Vagina (tissue), 2 donors: ENCODE measurements around the gene C1QL3.

ENCODE experiments used
- CTCF ChIP-seq, 3 experiments: fragments of 450-650 bp in 2 of 3; fragments of 200-600 bp in 1 of 3; sonication (generic) in 1 of 3; IDR thresholded peaks; one replicate each; pipeline ENCODE4 v1.5.1; 2017 to 2019; ENCODE audit warnings: antibody characterized with exemption in 3 of 3, mild to moderate bottlenecking in 2 of 3, moderate library complexity in 2 of 3
- POLR2A ChIP-seq, 2 donors: fragments of 450-650 bp; IDR thresholded peaks; one replicate each; pipeline ENCODE4 v1.6.1; 2017; ENCODE audit warnings: antibody characterized with exemption in 2 of 2, mild to moderate bottlenecking in 2 of 2, moderate library complexity in 2 of 2
- POLR2AphosphoS5 ChIP-seq, 2 donors: sonication (generic); formaldehyde crosslinking; IDR thresholded peaks; one replicate each; pipeline ENCODE4 v1.9.0; 2017; ENCODE audit warnings: antibody characterized with exemption in 2 of 2, mild to moderate bottlenecking in 2 of 2, low read depth in 1 of 2; ENCODE audit not compliant: insufficient read depth in 1 of 2

- TF ChIP-seq CTCF (IDR thresholded peaks at IDR 0.05) (no peak), POLR2A (IDR thresholded peaks at IDR 0.05) (no peak), POLR2AphosphoS5 (IDR thresholded peaks at IDR 0.05; ENCODE audit: insufficient read depth in 1 of 2, low read depth in 1 of 2) (no peak)
These were observed 31.2 kb downstream of the C1QL3 start for GRCh38 chr10:16490511-16490910.
